Ectodermal cell (in vitro differentiated cells): ENCODE measurements around the gene NHERF1.

ENCODE experiments used
- H3K27ac ChIP-seq: 2 replicates; pipeline ENCODE4 v1.7.0; 2013; ENCODE audit warnings: mild to moderate bottlenecking, low read depth, low read length; ENCODE audit not compliant: insufficient read depth, poor library complexity, severe bottlenecking
- H3K27me3 ChIP-seq: 2 replicates; pipeline ENCODE4 v1.7.0; 2013; ENCODE audit warnings: mild to moderate bottlenecking, low read length; ENCODE audit not compliant: insufficient read depth, control insufficient read depth, poor library complexity, severe bottlenecking
- H3K36me3 ChIP-seq: one replicate; pipeline ENCODE4 v1.7.0; 2013; ENCODE audit warnings: low read length; ENCODE audit not compliant: control insufficient read depth, insufficient read depth
- H3K4me1 ChIP-seq: one replicate; pipeline ENCODE4 v1.7.0; 2013; ENCODE audit warnings: low read length; ENCODE audit not compliant: control insufficient read depth, insufficient read depth
- H3K4me3 ChIP-seq: 2 replicates; pipeline ENCODE4 v1.7.0; 2013; ENCODE audit warnings: low read depth, low read length, control low read depth; ENCODE audit not compliant: insufficient read depth
- H3K9me3 ChIP-seq: 2 replicates; pipeline ENCODE4 v1.7.0; 2013; ENCODE audit warnings: mild to moderate bottlenecking, low read length, moderate library complexity; ENCODE audit not compliant: control insufficient read depth
- WGBS, 2 experiments: methylation state at CpG; one replicate each; pipeline ENCODE4 v1.1.7; 2013; ENCODE audit warnings: missing lambda C conversion rate in 2 of 2; 5-methylcytosine and 5-hydroxymethylcytosine counted together

NHERF1 gene

DNA sequence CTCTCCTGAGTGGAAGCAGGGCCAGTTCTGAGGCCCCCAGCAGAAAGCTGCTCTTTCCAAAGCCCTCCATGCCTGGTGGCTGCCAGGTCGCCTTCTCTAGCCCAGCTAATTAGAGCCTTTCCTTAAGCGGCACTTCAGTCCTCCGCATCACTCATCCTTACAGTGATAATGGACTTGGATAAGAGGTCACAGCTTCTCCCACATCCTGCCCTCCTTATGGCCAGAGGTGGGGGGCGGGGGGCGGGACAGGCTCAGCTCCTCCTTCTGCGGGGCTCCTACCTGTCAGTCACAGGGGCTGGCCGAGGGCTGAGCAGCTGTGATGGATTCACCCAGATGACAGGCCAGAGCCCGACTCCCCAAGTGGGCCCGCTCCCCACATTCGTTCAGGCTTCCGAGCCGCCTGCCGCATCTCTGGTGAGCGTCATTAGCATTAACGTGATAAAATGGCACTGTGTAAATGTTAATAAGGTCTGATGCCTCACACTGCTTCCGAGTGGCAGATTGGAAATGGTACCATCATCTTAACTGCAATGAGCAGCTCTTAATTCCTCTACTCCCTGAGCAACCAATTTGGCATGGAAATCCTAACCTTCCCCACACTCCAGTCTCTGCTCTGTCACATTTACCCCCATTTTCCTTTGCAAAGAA lies 70.0 kb downstream of the NHERF1 start:
- Histone ChIP-seq H3K9me3 (no peaks in the 10 kb centered on the region), H3K4me3 (no peak overlapping the region), H3K4me1 (peaks cover 7% of the 10 kb centered on the region), H3K27me3 (no peaks in the 10 kb centered on the region), H3K36me3 (no peaks in the 10 kb centered on the region), H3K27ac (no peak overlapping the region)
- WGBS, 2 experiments = 91 to 92% methylated on average over 16 of the region's 16 CpGs
